ENCODE results near the gene PCP4L1.

The PCP4L1 gene

DNA sequence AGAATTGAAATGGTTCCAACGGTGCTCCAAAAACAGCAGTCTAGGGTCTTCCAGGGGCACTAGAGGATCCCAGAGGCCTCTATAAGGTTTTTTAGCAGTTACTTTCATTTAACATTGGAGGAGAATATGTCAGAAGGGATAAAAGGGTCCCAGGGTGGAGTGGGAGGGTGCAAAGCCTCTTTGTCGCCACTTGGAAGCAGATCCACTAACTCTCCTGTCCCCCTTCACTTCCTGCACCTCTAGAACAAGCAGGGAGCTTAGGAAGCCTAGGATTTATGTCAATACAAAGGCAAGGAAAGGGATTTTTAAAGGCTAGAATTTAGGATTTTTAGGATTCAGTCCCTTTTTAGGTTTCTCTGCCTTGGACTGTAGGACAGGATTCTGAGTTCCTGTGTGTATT, 8.3 kb downstream of the PCP4L1 start:
- Histone ChIP-seq H3K27me3 (ENCODE audit: control insufficient read depth, insufficient read depth, low read length, poor library complexity, severe bottlenecking) (no peaks in the 10 kb centered on the region), H3K9me3 (ENCODE audit: control insufficient read depth, low read length) (no peaks in the 10 kb centered on the region), H3K4me1 (ENCODE audit: control insufficient read depth, insufficient read depth, low read length) (peaks cover 4% of the 10 kb centered on the region), H3K36me3 (ENCODE audit: control insufficient read depth, insufficient read depth, low read length) (no peaks in the 10 kb centered on the region), H3K4me3 (ENCODE audit: insufficient read depth, low read depth, low read length) (no peak overlapping the region), H3K27ac (ENCODE audit: insufficient read depth, low read depth, low read length, poor library complexity, severe bottlenecking) (no peak overlapping the region)
- 80 to 93% methylated on average over 2 of the region's 2 CpGs for WGBS, 2 experiments

DNA sequence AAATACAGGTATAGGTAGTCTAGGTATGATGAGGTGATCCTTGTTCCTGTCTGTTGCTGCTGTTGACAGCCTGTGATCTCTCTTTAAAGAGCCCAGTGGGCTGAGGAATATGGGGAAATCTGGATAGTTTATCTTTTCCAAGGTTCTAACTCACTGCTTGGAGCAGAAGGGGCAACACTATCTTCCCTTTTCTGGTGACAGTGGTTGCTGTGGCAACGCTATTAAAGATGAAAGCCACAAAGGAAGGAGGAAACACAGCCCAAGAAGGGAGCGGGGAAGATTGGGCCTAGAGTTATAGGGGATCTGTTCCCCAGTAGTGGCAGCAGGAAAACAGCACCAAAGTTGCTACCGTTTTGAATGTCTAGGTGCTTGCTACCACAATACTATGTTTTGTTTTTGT, 8.8 kb downstream of the PCP4L1 start:
- no peaks in the 10 kb centered on the region for H3K36me3 ChIP-seq (ENCODE audit: control insufficient read depth, insufficient read depth, low read length)
- no peaks in the 10 kb centered on the region for H3K27me3 ChIP-seq (ENCODE audit: control insufficient read depth, insufficient read depth, low read length, poor library complexity, severe bottlenecking)
- no peak overlapping the region for H3K4me3 ChIP-seq (ENCODE audit: insufficient read depth, low read depth, low read length)
- peaks cover 4% of the 10 kb centered on the region for H3K4me1 ChIP-seq (ENCODE audit: control insufficient read depth, insufficient read depth, low read length)
- H3K9me3 ChIP-seq (ENCODE audit: control insufficient read depth, low read length): no peaks in the 10 kb centered on the region
- 75 to 90% methylated on average over 3 of the region's 3 CpGs for WGBS, 2 experiments
- no peak overlapping the region for H3K27ac ChIP-seq (ENCODE audit: insufficient read depth, low read depth, low read length, poor library complexity, severe bottlenecking)

DNA sequence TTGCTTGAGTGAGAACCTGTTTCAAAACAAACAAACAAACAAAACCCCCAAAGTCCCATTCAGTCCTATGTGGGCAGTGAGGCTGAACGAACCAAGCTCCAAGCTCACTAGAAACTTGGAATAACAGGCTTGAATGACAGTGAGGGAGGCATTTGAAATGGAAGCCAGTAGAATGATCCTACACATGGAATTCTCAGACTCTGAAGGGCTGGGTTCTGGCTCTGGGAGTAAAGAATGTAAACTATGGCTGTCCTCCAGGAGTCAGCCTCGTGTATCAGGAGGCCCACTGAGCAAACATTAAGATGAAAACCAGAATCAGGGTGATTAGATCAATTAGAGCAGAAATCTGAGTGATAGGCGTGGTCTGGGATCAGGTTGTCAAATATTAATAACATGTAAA, 14.9 kb downstream of the PCP4L1 start:
- 78 to 80% methylated on average over 2 to 3 of the region's 3 CpGs for WGBS, 2 experiments
- Histone ChIP-seq H3K4me3 (ENCODE audit: insufficient read depth, low read depth, low read length) (no peak overlapping the region), H3K27ac (ENCODE audit: insufficient read depth, low read depth, low read length, poor library complexity, severe bottlenecking) (no peak overlapping the region), H3K9me3 (ENCODE audit: control insufficient read depth, low read length) (no peaks in the 10 kb centered on the region), H3K36me3 (ENCODE audit: control insufficient read depth, insufficient read depth, low read length) (no peaks in the 10 kb centered on the region), H3K27me3 (ENCODE audit: control insufficient read depth, insufficient read depth, low read length, poor library complexity, severe bottlenecking) (peaks cover 3% of the 10 kb centered on the region), H3K4me1 (ENCODE audit: control insufficient read depth, insufficient read depth, low read length) (no peaks in the 10 kb centered on the region)

DNA sequence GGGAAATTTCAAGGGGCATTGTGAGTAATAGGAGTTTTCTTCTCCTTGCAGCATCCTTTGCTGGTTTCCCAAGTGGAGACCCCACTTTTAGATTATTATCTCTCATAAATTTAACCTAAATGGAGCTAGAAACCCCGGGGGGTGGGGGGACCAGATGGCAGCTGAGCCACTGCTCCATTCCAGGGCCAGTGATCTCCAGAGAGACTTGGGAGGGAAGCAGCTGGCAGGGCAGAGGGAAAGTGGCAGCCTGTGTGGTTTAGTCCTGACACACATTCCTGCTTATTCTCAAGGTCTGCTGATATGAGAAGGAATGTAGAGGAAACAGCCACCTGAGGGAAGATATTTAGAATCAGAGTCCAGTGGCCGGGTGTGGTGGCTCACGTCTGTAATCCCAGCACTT, 16.3 kb downstream of the PCP4L1 start:
- WGBS, 2 experiments: 86 to 89% methylated on average over 3 of the region's 3 CpGs

DNA sequence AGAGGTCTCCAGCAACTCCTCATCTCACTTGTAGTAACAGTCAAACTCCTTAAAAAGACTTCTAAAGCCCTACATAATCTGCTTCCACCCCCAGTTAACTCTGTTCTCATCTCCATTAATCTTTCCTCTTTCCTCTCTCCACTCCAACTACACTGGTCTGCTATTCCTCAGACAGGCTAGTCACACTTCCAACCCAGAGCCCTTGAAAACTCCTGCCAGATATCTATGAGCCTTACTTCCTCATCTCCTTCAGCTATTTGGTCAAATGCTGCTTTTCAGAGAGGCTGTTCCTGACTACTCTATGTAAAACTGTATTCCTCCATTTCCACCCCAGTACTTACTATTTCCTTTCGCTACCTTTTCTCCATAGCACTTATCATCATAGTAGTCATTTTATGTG, 24.4 kb downstream of the PCP4L1 start:
- Histone ChIP-seq H3K27ac (ENCODE audit: insufficient read depth, low read depth, low read length, poor library complexity, severe bottlenecking) (no peak overlapping the region), H3K4me3 (ENCODE audit: insufficient read depth, low read depth, low read length) (no peak overlapping the region), H3K27me3 (ENCODE audit: control insufficient read depth, insufficient read depth, low read length, poor library complexity, severe bottlenecking) (no peaks in the 10 kb centered on the region), H3K9me3 (ENCODE audit: control insufficient read depth, low read length) (no peaks in the 10 kb centered on the region), H3K36me3 (ENCODE audit: control insufficient read depth, insufficient read depth, low read length) (no peaks in the 10 kb centered on the region), H3K4me1 (ENCODE audit: control insufficient read depth, insufficient read depth, low read length) (peaks cover 8% of the 10 kb centered on the region)
- WGBS, 2 experiments: 70% methylated on average over 1 of the region's 1 CpG; no CpG with 5 or more reads in 1 of the 2 experiments

More for the DNA sequence above, 16.3 kb downstream of the PCP4L1 start:
- Histone ChIP-seq H3K4me1 (ENCODE audit: control insufficient read depth, insufficient read depth, low read length) (no peaks in the 10 kb centered on the region), H3K27ac (ENCODE audit: insufficient read depth, low read depth, low read length, poor library complexity, severe bottlenecking) (no peak overlapping the region), H3K9me3 (ENCODE audit: control insufficient read depth, low read length) (no peaks in the 10 kb centered on the region), H3K27me3 (ENCODE audit: control insufficient read depth, insufficient read depth, low read length, poor library complexity, severe bottlenecking) (peaks cover 3% of the 10 kb centered on the region), H3K4me3 (ENCODE audit: insufficient read depth, low read depth, low read length) (no peak overlapping the region), H3K36me3 (ENCODE audit: control insufficient read depth, insufficient read depth, low read length) (no peaks in the 10 kb centered on the region)

DNA sequence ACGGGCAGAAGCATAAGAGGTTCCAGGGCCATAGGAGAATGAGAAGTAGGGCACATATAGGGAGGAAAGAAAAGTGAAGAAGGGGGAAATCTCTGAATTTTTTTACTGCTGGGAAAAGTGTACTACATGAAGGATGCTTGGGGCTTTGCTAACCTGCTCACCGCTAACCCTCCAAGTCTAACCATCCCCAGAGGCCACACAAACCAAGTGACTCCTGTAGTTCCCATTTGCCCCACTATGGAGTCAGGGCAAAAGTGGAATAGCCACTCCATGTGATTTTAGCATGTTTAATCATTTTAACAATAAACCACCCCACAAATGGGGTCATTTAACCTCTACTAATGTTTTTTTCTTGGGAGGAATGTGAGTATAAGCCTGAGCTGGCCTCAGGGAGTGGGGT, 26.6 kb downstream of the PCP4L1 start:
- Histone ChIP-seq H3K36me3 (ENCODE audit: control insufficient read depth, insufficient read depth, low read length) (no peaks in the 10 kb centered on the region), H3K27ac (ENCODE audit: insufficient read depth, low read depth, low read length, poor library complexity, severe bottlenecking) (no peak overlapping the region), H3K27me3 (ENCODE audit: control insufficient read depth, insufficient read depth, low read length, poor library complexity, severe bottlenecking) (no peaks in the 10 kb centered on the region), H3K9me3 (ENCODE audit: control insufficient read depth, low read length) (no peaks in the 10 kb centered on the region), H3K4me3 (ENCODE audit: insufficient read depth, low read depth, low read length) (no peak overlapping the region), H3K4me1 (ENCODE audit: control insufficient read depth, insufficient read depth, low read length) (peaks cover 8% of the 10 kb centered on the region)
- 80 to 87% methylated on average over 2 of the region's 2 CpGs for WGBS, 2 experiments

DNA sequence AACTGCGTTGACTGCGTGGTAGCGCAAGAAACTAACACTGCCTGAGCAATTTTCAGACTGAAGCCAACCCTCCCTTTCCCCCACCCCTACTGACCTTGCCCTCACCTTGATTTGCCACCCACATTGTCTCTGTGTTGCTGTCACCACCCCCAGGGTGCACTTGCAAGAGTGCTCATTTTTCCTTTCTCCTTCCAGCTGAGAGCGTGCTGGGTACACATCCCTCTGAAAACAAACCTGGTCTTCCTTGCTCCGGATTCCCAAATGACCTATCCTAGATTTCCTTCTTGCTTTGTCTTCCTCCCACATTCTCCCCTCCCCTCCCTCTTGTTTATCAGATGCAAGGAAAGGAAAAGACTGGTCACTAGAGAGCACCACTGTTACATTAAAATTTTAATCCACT, 27.0 kb downstream of the PCP4L1 start:
- Histone ChIP-seq H3K9me3 (ENCODE audit: control insufficient read depth, low read length) (no peaks in the 10 kb centered on the region), H3K36me3 (ENCODE audit: control insufficient read depth, insufficient read depth, low read length) (no peaks in the 10 kb centered on the region), H3K4me3 (ENCODE audit: insufficient read depth, low read depth, low read length) (no peak overlapping the region), H3K27ac (ENCODE audit: insufficient read depth, low read depth, low read length, poor library complexity, severe bottlenecking) (no peak overlapping the region), H3K4me1 (ENCODE audit: control insufficient read depth, insufficient read depth, low read length) (peaks cover 8% of the 10 kb centered on the region), H3K27me3 (ENCODE audit: control insufficient read depth, insufficient read depth, low read length, poor library complexity, severe bottlenecking) (no peaks in the 10 kb centered on the region)
- 57 to 62% methylated on average over 5 of the region's 5 CpGs for WGBS, 2 experiments

GRCh38 chr1:161287482-161288054, 29.0 kb downstream of the PCP4L1 start:
- Histone ChIP-seq H3K4me3 (ENCODE audit: insufficient read depth, low read depth, low read length) (no peak overlapping the region), H3K9me3 (ENCODE audit: control insufficient read depth, low read length) (no peaks in the 10 kb centered on the region), H3K27ac (ENCODE audit: insufficient read depth, low read depth, low read length, poor library complexity, severe bottlenecking) (no peak overlapping the region), H3K4me1 (ENCODE audit: control insufficient read depth, insufficient read depth, low read length) (peaks cover 8% of the 10 kb centered on the region), H3K27me3 (ENCODE audit: control insufficient read depth, insufficient read depth, low read length, poor library complexity, severe bottlenecking) (no peaks in the 10 kb centered on the region), H3K36me3 (ENCODE audit: control insufficient read depth, insufficient read depth, low read length) (no peaks in the 10 kb centered on the region)
- WGBS, 2 experiments: 83 to 88% methylated on average over 3 of the region's 3 CpGs

DNA sequence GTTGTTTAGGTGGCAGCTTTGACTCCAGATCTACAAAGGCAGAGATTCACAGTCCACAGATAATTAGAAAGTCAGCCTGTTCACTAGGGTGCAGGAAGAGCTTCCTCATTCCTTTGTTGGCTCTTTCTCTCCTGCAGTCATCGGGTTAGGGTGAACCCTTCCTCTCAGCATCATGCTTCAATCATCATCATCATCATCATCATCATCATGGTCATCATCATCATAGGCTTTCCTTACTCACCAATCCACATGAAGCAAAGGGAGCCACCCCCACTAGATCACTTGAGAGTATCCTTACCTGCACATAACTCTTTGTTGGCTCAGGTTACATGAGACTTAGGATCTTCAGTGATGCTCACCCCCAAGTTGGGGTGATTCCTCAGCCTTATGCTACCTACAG, 32.2 kb downstream of the PCP4L1 start:
- Histone ChIP-seq H3K4me1 (ENCODE audit: control insufficient read depth, insufficient read depth, low read length) (no peaks in the 10 kb centered on the region), H3K36me3 (ENCODE audit: control insufficient read depth, insufficient read depth, low read length) (no peaks in the 10 kb centered on the region), H3K4me3 (ENCODE audit: insufficient read depth, low read depth, low read length) (no peak overlapping the region), H3K9me3 (ENCODE audit: control insufficient read depth, low read length) (no peaks in the 10 kb centered on the region), H3K27ac (ENCODE audit: insufficient read depth, low read depth, low read length, poor library complexity, severe bottlenecking) (no peak overlapping the region), H3K27me3 (ENCODE audit: control insufficient read depth, insufficient read depth, low read length, poor library complexity, severe bottlenecking) (no peaks in the 10 kb centered on the region)
- 95 to 96% methylated on average over 1 of the region's 1 CpG for WGBS, 2 experiments

DNA sequence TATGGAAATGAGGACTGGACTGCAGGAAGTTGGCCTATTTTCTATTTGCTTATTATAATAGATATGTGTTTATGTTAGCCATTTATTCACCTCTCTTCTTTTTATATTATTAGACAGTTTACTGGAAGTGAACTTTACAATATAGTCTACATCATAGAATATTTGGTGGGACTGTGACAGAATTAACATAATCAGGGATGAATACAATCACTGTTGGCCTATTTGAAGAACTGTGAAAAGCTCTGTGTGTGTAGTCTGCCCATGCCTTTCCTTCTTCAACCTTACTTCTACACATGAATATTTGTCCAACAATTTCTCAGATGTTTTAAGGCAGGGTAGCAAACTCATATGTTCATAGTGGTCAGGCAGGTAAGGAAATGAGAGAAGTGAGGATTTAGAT, 38.9 kb downstream of the PCP4L1 start:
- Histone ChIP-seq H3K27me3 (ENCODE audit: control insufficient read depth, insufficient read depth, low read length, poor library complexity, severe bottlenecking) (no peaks in the 10 kb centered on the region), H3K36me3 (ENCODE audit: control insufficient read depth, insufficient read depth, low read length) (no peaks in the 10 kb centered on the region), H3K4me1 (ENCODE audit: control insufficient read depth, insufficient read depth, low read length) (no peaks in the 10 kb centered on the region), H3K4me3 (ENCODE audit: insufficient read depth, low read depth, low read length) (no peak overlapping the region), H3K27ac (ENCODE audit: insufficient read depth, low read depth, low read length, poor library complexity, severe bottlenecking) (no peak overlapping the region), H3K9me3 (ENCODE audit: control insufficient read depth, low read length) (no peaks in the 10 kb centered on the region)

DNA sequence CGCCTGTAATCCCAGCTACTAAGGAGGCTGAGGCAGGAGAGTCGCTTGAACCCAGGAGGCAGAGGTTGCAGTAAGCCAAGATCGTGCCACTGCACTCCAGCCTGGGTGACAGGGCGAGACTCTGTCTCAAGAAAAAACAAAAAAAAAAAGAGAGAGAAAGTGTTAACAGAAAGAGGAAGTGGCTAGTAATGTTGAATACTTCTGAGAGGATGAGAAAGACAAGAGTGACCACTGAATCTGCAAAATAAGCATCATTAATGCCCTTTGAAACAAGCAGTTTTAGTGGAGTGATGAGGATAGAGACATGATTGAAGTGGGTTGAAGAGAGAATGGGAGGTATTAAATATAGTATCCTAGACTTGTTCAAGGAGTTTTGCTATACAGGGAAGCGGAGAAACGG, 39.6 kb downstream of the PCP4L1 start:
- no peaks in the 10 kb centered on the region for H3K36me3 ChIP-seq (ENCODE audit: control insufficient read depth, insufficient read depth, low read length)
- 90 to 93% methylated on average over 6 of the region's 6 CpGs for WGBS, 2 experiments
- H3K9me3 ChIP-seq (ENCODE audit: control insufficient read depth, low read length): no peaks in the 10 kb centered on the region
- H3K27me3 ChIP-seq (ENCODE audit: control insufficient read depth, insufficient read depth, low read length, poor library complexity, severe bottlenecking): no peaks in the 10 kb centered on the region
- H3K27ac ChIP-seq (ENCODE audit: insufficient read depth, low read depth, low read length, poor library complexity, severe bottlenecking): no peak overlapping the region
- H3K4me3 ChIP-seq (ENCODE audit: insufficient read depth, low read depth, low read length): no peak overlapping the region
- no peaks in the 10 kb centered on the region for H3K4me1 ChIP-seq (ENCODE audit: control insufficient read depth, insufficient read depth, low read length)

All from ectodermal cell (in vitro differentiated cells).